OCI-LY7 (cell line): ENCODE data around the gene DHRS3. TPM values are rescaled to one million over a fixed set of nuclear protein-coding genes. Genes with fewer than 3 reads are reported as not detected.

Source experiments
- BruUV-seq: library from RNA; stranded (reverse); fragments of 400-500 nt; replicated peaks from 2 replicates; lab custom pipeline; 2021; lab: Mats Ljungman, UMichigan
- CTCF ChIA-PET: fragments of 300-600 bp; sonication (Branson Sonifier 250); formaldehyde crosslinking; loops from one replicate; lab custom pipeline; 2022; ENCODE audit warnings: antibody characterized with exemption; ENCODE audit not compliant: unreplicated experiment; lab: Charles Lee
- POLR2A ChIA-PET: fragments of 300-600 bp; sonication (Branson Sonifier 250); formaldehyde crosslinking; loops from one replicate; lab custom pipeline; 2022; ENCODE audit warnings: antibody characterized with exemption; lab: Charles Lee
- DNase-seq: peaks from one replicate; pipeline ENCODE4 v3.0.0-alpha.2; 2015; ENCODE audit warnings: low spot score
- H2AFZ ChIP-seq: fragments of 200-600 bp; sonication (generic), shearing (Covaris generic); 2 replicates; pipeline ENCODE4 v1.6.1; 2014; ENCODE audit warnings: mild to moderate bottlenecking, antibody characterized with exemption, low read length, moderate library complexity
- H3K27ac ChIP-seq: fragments of 200-600 bp; sonication (generic); 2 replicates; pipeline ENCODE4 v1.5.1; 2014; ENCODE audit warnings: mixed run types, low read depth, mild to moderate bottlenecking, moderate library complexity, low read length, inconsistent platforms; ENCODE audit not compliant: poor library complexity, severe bottlenecking
- H3K36me3 ChIP-seq: fragments of 200-600 bp; sonication (generic); 2 replicates; pipeline ENCODE4 v1.6.1; 2014; ENCODE audit warnings: mild to moderate bottlenecking, antibody characterized with exemption, low read length, moderate library complexity, mixed read lengths; ENCODE audit not compliant: insufficient read depth
- H3K4me1 ChIP-seq: fragments of 200-600 bp; sonication (generic); 2 replicates; pipeline ENCODE4 v1.5.1; 2014; ENCODE audit warnings: mild to moderate bottlenecking, low read length; ENCODE audit not compliant: insufficient read depth, poor library complexity, severe bottlenecking
- H3K4me2 ChIP-seq: fragments of 200-600 bp; sonication (generic); 2 replicates; pipeline ENCODE4 v1.6.1; 2014; ENCODE audit warnings: mild to moderate bottlenecking, low read length
- H3K4me3 ChIP-seq: fragments of 200-600 bp; sonication (generic); 2 replicates; pipeline ENCODE4 v1.5.1; 2014; ENCODE audit warnings: mild to moderate bottlenecking, low read depth, low read length; ENCODE audit not compliant: poor library complexity, severe bottlenecking
- H3K79me2 ChIP-seq: fragments of 200-600 bp; sonication (generic); 2 replicates; pipeline ENCODE4 v1.6.1; 2016; ENCODE audit warnings: low read depth, mild to moderate bottlenecking, low read length, moderate library complexity, mixed read lengths; ENCODE audit not compliant: insufficient read depth
- H3K9me2 ChIP-seq: fragments of 200-600 bp; sonication (generic); 2 replicates; pipeline ENCODE4 v1.6.1; 2016; ENCODE audit warnings: mild to moderate bottlenecking, low read length, mixed read lengths; ENCODE audit not compliant: insufficient read depth
- H3K9me3 ChIP-seq: fragments of 200-600 bp; sonication (generic); 2 replicates; pipeline ENCODE4 v1.6.1; 2014; ENCODE audit warnings: mild to moderate bottlenecking, mixed run types, low read length, mixed read lengths
- H4K20me1 ChIP-seq: fragments of 200-600 bp; sonication (generic); 2 replicates; pipeline ENCODE4 v1.6.1; 2014; ENCODE audit warnings: mild to moderate bottlenecking, antibody characterized with exemption, low read length, moderate library complexity, mixed read lengths; ENCODE audit not compliant: insufficient read depth
- CTCF ChIP-seq: fragments of 200-600 bp; sonication (generic); conservative IDR thresholded peaks from 2 replicates; pipeline ENCODE4 v1.5.1; 2014; ENCODE audit warnings: mild to moderate bottlenecking, antibody characterized with exemption, low read length, moderate library complexity, mixed read lengths
- EZH2phosphoT487 ChIP-seq: fragments of 200-600 bp; sonication (generic); IDR thresholded peaks from 2 replicates; pipeline ENCODE4 v1.6.1; 2018; ENCODE audit warnings: low read depth, borderline replicate concordance, mild to moderate bottlenecking, mixed run types, antibody characterized with exemption, low read length, moderate library complexity, mixed read lengths
- intact Hi-C: fragments of 100-400 bp; cut with micrococcal nuclease; formaldehyde crosslinking; loops from one replicate; pipeline ENCODE4 v1.10.0; 2022; ENCODE audit not compliant: unreplicated experiment
- total RNA-seq, 2 experiments: library from RNA; depleted of rRNA in 1 of 2; stranded (reverse); fragments of >200 nt in 1 of 2; shearing (Covaris generic) in 1 of 2; gene quantifications; 2 replicates each; pipeline ENCODE4 v1.2.3, GENCODE V29; 2014 to 2022

Gene DHRS3
- total RNA-seq, 2 experiments from 2014 or later, result not detected

DNA sequence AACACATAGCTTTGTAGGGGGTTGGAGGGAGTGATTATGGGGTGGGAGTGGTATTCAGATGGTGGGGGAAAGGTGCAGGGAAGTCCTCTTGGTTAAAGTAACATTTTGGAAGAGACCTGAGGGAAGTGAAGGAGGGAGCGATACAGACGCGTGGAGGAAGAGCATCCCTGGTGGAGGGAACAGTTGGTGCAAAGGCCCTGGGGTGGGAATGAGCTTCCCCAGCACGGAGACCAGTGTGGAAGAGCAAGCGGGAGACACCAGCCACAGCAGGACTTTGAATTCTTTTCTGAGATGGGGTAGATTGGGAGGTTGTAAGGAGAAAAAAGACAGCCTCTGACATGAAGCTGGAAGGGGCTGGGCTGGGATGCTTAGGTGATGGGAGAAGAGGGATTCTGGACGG lies 23.5 kb downstream of the DHRS3 start:
- no peak overlapping the region for H3K4me3 ChIP-seq
- no peaks in the 10 kb centered on the region for H3K79me2 ChIP-seq
- H3K9me2 ChIP-seq, result no peaks in the 10 kb centered on the region
- no peaks in the 10 kb centered on the region for H3K9me3 ChIP-seq
- BruUV-seq, result no TSS peak
- no peak overlapping the region for H2AFZ ChIP-seq
- no peaks in the 10 kb centered on the region for H4K20me1 ChIP-seq
- intact Hi-C loops, result no loop called here
- no peaks in the 10 kb centered on the region for H3K4me1 ChIP-seq
- no peak for DNase-seq
- H3K36me3 ChIP-seq, result no peaks in the 10 kb centered on the region
- no peak for TF ChIP-seq EZH2phosphoT487
- no peak for TF ChIP-seq CTCF
- no peak overlapping the region for H3K4me2 ChIP-seq
- ChIA-PET POLR2A (no interaction called here), CTCF (no interaction called here)
- H3K27ac ChIP-seq, result no peak overlapping the region

DNA sequence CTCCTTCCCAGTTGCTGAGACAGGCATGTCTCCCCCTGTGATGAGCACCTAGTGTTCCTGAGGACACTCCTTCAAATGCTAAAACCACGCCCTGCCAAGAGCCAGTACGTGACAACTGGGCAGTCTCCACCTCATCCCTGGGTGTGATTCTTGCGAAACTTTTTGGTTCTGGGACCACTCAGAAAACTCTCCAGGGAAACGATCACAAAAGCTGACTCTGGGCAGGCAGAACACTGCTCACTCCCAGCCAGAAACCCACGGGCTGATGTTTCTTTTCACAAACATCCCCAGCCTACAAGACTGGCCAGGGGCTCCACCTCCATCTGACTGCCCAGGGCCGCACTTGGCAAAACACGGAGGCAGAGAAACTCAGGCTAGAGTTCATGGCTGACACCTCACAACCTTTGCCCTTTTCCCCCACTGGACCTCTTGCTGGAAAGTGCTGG lies 24.4 kb downstream of the DHRS3 start:
- ChIA-PET POLR2A (no interaction called here), CTCF (no interaction called here)
- Histone ChIP-seq H3K9me3 (no peaks in the 10 kb centered on the region), H3K79me2 (no peaks in the 10 kb centered on the region), H3K9me2 (no peaks in the 10 kb centered on the region), H4K20me1 (no peaks in the 10 kb centered on the region), H3K4me3 (no peak overlapping the region), H3K36me3 (no peaks in the 10 kb centered on the region), H3K4me1 (no peaks in the 10 kb centered on the region), H2AFZ (no peak overlapping the region), H3K27ac (no peak overlapping the region), H3K4me2 (no peak overlapping the region)
- DNase-seq, result no peak
- no TSS peak for BruUV-seq
- TF ChIP-seq CTCF, result no peak
- no peak for TF ChIP-seq EZH2phosphoT487
- intact Hi-C loops, result no loop called here

GRCh38 chr1:12592496-12592895 lies 25.5 kb downstream of the DHRS3 start:
- H3K4me2 ChIP-seq, result no peak overlapping the region
- no peaks in the 10 kb centered on the region for H3K79me2 ChIP-seq
- ChIA-PET CTCF (no interaction called here), POLR2A (no interaction called here)
- H3K4me3 ChIP-seq, result no peak overlapping the region
- intact Hi-C loops, result no loop called here
- H3K9me3 ChIP-seq, result no peaks in the 10 kb centered on the region
- TF ChIP-seq EZH2phosphoT487 (no peak), CTCF (no peak)
- no peak overlapping the region for H3K27ac ChIP-seq
- H3K4me1 ChIP-seq, result no peaks in the 10 kb centered on the region
- no peak for DNase-seq
- no peaks in the 10 kb centered on the region for H4K20me1 ChIP-seq
- H3K9me2 ChIP-seq, result no peaks in the 10 kb centered on the region
- no TSS peak for BruUV-seq
- H2AFZ ChIP-seq, result no peak overlapping the region
- no peaks in the 10 kb centered on the region for H3K36me3 ChIP-seq
